H1 (cell line): Measurements from ENCODE around the gene PRKCA. TPM values are rescaled to one million over a fixed set of nuclear protein-coding genes. Genes with fewer than 3 reads are reported as not detected.

ENCODE experiments used
- CTCF ChIA-PET: fragments of 300-600 bp; sonication (Branson Sonifier 250); formaldehyde crosslinking; loops from one replicate; lab custom pipeline; 2021; ENCODE audit not compliant: partially characterized antibody; lab: Charles Lee
- POLR2A ChIA-PET: fragments of 300-600 bp; sonication (Branson Sonifier 250); formaldehyde crosslinking; loops from one replicate; lab custom pipeline; 2021; ENCODE audit warnings: inconsistent platforms; ENCODE audit not compliant: partially characterized antibody; lab: Charles Lee
- DNase-seq, 2 experiments: peaks; one replicate each; pipeline versions ENCODE4 v3.0.0 to v3.0.0-alpha.2; 2010 to 2022; ENCODE audit warnings: low spot score in 2 of 2, low read depth in 1 of 2, mixed read lengths in 1 of 2
- FAIRE-seq: peaks from 2 replicates; lab custom pipeline; 2011; peaks lifted over from hg19 to GRCh38; lab: Jason Lieb, UNC
- H2AFZ ChIP-seq: 2 replicates; pipeline ENCODE4 v1.8.1; 2012; ENCODE audit warnings: low read length, inconsistent platforms
- H2AK5ac ChIP-seq: 2 replicates; pipeline ENCODE4 v1.6.1; 2013; ENCODE audit warnings: low read depth, low read length
- H2BK120ac ChIP-seq: replicated peaks from 2 replicates; pipeline ENCODE3; 2013; ENCODE audit warnings: low read depth, low read length, inconsistent platforms
- H2BK12ac ChIP-seq: 2 replicates; pipeline ENCODE4 v1.6.1; 2013; ENCODE audit warnings: low read depth, low read length
- H2BK15ac ChIP-seq: 2 replicates; pipeline ENCODE4 v1.6.1; 2013; ENCODE audit warnings: low read length
- H2BK20ac ChIP-seq: 2 replicates; pipeline ENCODE4 v1.6.1; 2013; ENCODE audit warnings: low read length
- H2BK5ac ChIP-seq: 2 replicates; pipeline ENCODE4 v1.6.1; 2013; ENCODE audit warnings: low read depth, low read length
- H3K14ac ChIP-seq: 2 replicates; pipeline ENCODE4 v1.6.1; 2013; ENCODE audit warnings: inconsistent platforms; ENCODE audit not compliant: insufficient read length
- H3K18ac ChIP-seq: 2 replicates; pipeline ENCODE4 v1.6.1; 2013; ENCODE audit warnings: low read length; ENCODE audit errors: extremely low read depth
- H3K23ac ChIP-seq: 2 replicates; pipeline ENCODE4 v1.6.1; 2013; ENCODE audit warnings: inconsistent platforms; ENCODE audit not compliant: insufficient read length
- H3K23me2 ChIP-seq: 2 replicates; pipeline ENCODE4 v1.6.1; 2013; ENCODE audit warnings: low read depth, low read length
- H3K27ac ChIP-seq: 2 replicates; pipeline ENCODE4 v1.6.1; 2011; ENCODE audit warnings: low read depth, low read length, inconsistent platforms
- H3K27me3 ChIP-seq, 4 experiments: replicated peaks in 1 of 4; 1 replicate in 1 of 4; 2 replicates in 3 of 4; pipeline versions ENCODE4 v1.6.1 to v1.8.1; 2011 to 2013; ENCODE audit warnings: low read length in 3 of 4, mild to moderate bottlenecking in 3 of 4, inconsistent platforms in 2 of 4, mixed read lengths in 2 of 4, moderate library complexity in 1 of 4; ENCODE audit not compliant: control insufficient read depth in 3 of 4, insufficient read depth in 3 of 4; ENCODE audit errors: extremely low read depth in 1 of 4
- H3K36me3 ChIP-seq, 4 experiments: 2 replicates each; pipeline versions ENCODE4 v1.6.1 to v1.8.1; 2011 to 2013; ENCODE audit warnings: mild to moderate bottlenecking in 4 of 4, low read length in 3 of 4, moderate library complexity in 2 of 4, control low read depth in 1 of 4, inconsistent platforms in 1 of 4; ENCODE audit not compliant: insufficient read depth in 4 of 4, control insufficient read depth in 2 of 4
- H3K4ac ChIP-seq: replicated peaks from 2 replicates; pipeline ENCODE3; 2013; ENCODE audit warnings: low read length, low read depth, mixed read lengths, inconsistent platforms; ENCODE audit not compliant: insufficient read length
- H3K4me1 ChIP-seq, 4 experiments: replicated peaks in 1 of 4; 1 replicate in 1 of 4; 2 replicates in 3 of 4; pipeline versions ENCODE4 v1.6.1 to v1.8.1; 2011 to 2013; ENCODE audit warnings: low read length in 3 of 4, inconsistent platforms in 2 of 4, mixed read lengths in 1 of 4; ENCODE audit not compliant: insufficient read depth in 4 of 4, control insufficient read depth in 3 of 4
- H3K4me2 ChIP-seq, 2 experiments: 2 replicates each; pipeline versions ENCODE4 v1.6.1 to v1.8.1; 2011 to 2013; ENCODE audit warnings: low read depth in 2 of 2, low read length in 2 of 2, control low read depth in 1 of 2, inconsistent platforms in 1 of 2, mild to moderate bottlenecking in 1 of 2; ENCODE audit not compliant: insufficient read depth in 1 of 2
- H3K4me3 ChIP-seq, 4 experiments: fragments of 200-600, 300-600 bp in 1 of 4; sonication (generic), shearing (Covaris generic), sonication (Bioruptor Twin) in 1 of 4; 2 replicates each; pipeline versions ENCODE4 v1.5.1 to v1.8.1; 2011 to 2016; ENCODE audit warnings: low read length in 4 of 4, low read depth in 3 of 4, control low read depth in 2 of 4, inconsistent platforms in 2 of 4, mild to moderate bottlenecking in 2 of 4, mixed read lengths in 1 of 4, moderate library complexity in 1 of 4; ENCODE audit not compliant: insufficient read depth in 2 of 4; ENCODE audit errors: extremely low read depth in 1 of 4
- H3K56ac ChIP-seq: replicated peaks from 2 replicates; pipeline ENCODE3; 2013; ENCODE audit warnings: low read depth, mild to moderate bottlenecking, mixed read lengths, low read length, inconsistent platforms; ENCODE audit not compliant: insufficient read length
- H3K79me1 ChIP-seq: 2 replicates; pipeline ENCODE4 v1.6.1; 2013; ENCODE audit warnings: low read depth, low read length, control low read depth
- H3K79me2 ChIP-seq, 2 experiments: 2 replicates each; pipeline versions ENCODE4 v1.6.1 to v1.8.1; 2012 to 2013; ENCODE audit warnings: low read length in 2 of 2, mild to moderate bottlenecking in 2 of 2, inconsistent platforms in 1 of 2; ENCODE audit not compliant: insufficient read depth in 2 of 2, control insufficient read depth in 1 of 2
- H3K9ac ChIP-seq, 4 experiments: replicated peaks in 1 of 4; 1 replicate in 1 of 4; 2 replicates in 3 of 4; pipeline versions ENCODE4 v1.6.1 to v1.8.1; 2011 to 2013; ENCODE audit warnings: low read depth in 3 of 4, low read length in 3 of 4, control low read depth in 2 of 4, mild to moderate bottlenecking in 2 of 4, moderate library complexity in 2 of 4, inconsistent platforms in 1 of 4; ENCODE audit errors: extremely low read depth in 1 of 4
- H3K9me3 ChIP-seq, 2 experiments: 2 replicates each; pipeline versions ENCODE4 v1.6.1 to v1.8.1; 2012 to 2013; ENCODE audit warnings: mild to moderate bottlenecking in 2 of 2, moderate library complexity in 2 of 2, control low read depth in 1 of 2, inconsistent platforms in 1 of 2, low read depth in 1 of 2, low read length in 1 of 2, mixed read lengths in 1 of 2; ENCODE audit not compliant: insufficient read depth in 2 of 2
- H4K20me1 ChIP-seq, 2 experiments: replicated peaks in 1 of 2; 2 replicates each; pipeline versions ENCODE3 to v1.8.1; 2011 to 2013; ENCODE audit warnings: inconsistent platforms in 2 of 2, low read length in 2 of 2, mild to moderate bottlenecking in 1 of 2; ENCODE audit not compliant: insufficient read depth in 2 of 2, control insufficient read depth in 1 of 2
- H4K5ac ChIP-seq: 2 replicates; pipeline ENCODE4 v1.6.1; 2013; ENCODE audit warnings: low read length, low read depth, mixed read lengths, inconsistent platforms; ENCODE audit not compliant: insufficient read length
- H4K8ac ChIP-seq: 2 replicates; pipeline ENCODE4 v1.8.0; 2013; ENCODE audit warnings: mild to moderate bottlenecking, moderate library complexity, low read length, inconsistent platforms; ENCODE audit not compliant: insufficient read depth; ENCODE audit errors: extremely low read depth
- H4K91ac ChIP-seq: replicated peaks from 2 replicates; pipeline ENCODE3; 2013; ENCODE audit warnings: low read length, mixed read lengths, inconsistent platforms; ENCODE audit not compliant: insufficient read length
- WGBS, 2 experiments: shearing (Covaris generic) in 1 of 2; methylation state at CpG; one replicate each; pipeline versions ENCODE4 v1.1.6 to v1.1.7; 2013 to 2015; ENCODE audit warnings: low lambda C conversion rate in 2 of 2, mixed read lengths in 2 of 2, inconsistent platforms in 1 of 2, low coverage in 1 of 2, missing lambda C conversion rate in 1 of 2; ENCODE audit not compliant: insufficient replicate concordance in 2 of 2, insufficient coverage in 1 of 2, insufficient read length in 1 of 2; ENCODE audit errors: extremely low coverage in 1 of 2, missing lambda C conversion rate in 1 of 2; 5-methylcytosine and 5-hydroxymethylcytosine counted together
- polyA plus RNA-seq, 7 experiments: library from polyadenylated mRNA; depleted of rRNA in 3 of 7; stranded (reverse) in 5 of 7; unstranded in 2 of 7; fragments of >200 nt in 5 of 7; fragments of 200-250 nt in 2 of 7; gene quantifications; 1 replicate in 5 of 7; 2 replicates in 1 of 7; 4 replicates in 1 of 7; pipeline versions ENCODE4 v1.2.1 to v1.2.3, GENCODE V29; 2011 to 2013; ENCODE audit warnings: missing spikeins in 2 of 7, mixed read lengths in 2 of 7
- total RNA-seq: library from RNA; stranded (reverse); fragmentation: NEBNext Ultra II Directional; extraction: Animal tissue kit (Norgen Biotek cat#: 25700); gene quantifications from 2 replicates; pipeline ENCODE4 v1.2.1, GENCODE V29; 2021

The PRKCA gene
- total and polyA plus RNA-seq, 2 of the 8 experiments (the other 6 are each of a cell fraction or from before 2014, with no cell fraction given) = 5.8 to 17.8 TPM

DNA sequence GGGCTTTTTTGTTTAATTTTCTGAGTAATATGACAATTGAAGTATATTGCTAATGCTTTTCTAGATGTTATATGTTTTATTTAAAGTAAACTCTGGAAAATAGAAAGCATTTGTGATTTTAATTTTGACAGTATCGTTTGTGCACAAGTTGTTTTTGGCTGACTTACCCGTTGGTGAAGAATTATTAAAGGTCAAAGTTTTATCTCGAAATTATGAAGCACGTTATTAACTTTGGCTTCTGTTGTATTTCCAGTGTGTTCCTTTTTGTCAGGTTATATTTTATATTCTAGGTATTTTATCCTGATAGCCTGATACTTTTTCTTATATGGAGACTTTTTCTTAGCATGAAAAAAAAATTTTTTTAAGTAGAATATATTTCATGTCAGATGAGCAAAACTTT, 16.8 kb downstream of the PRKCA start:
- H2BK120ac ChIP-seq = no peak overlapping the region
- H3K27ac ChIP-seq = no peak overlapping the region
- H3K79me2 ChIP-seq = peaks cover 0 to 5% of the 10 kb centered on the region in 2 experiments; a peak in 2 of 4 replicates
- no peak overlapping the region for H2BK12ac ChIP-seq
- H4K20me1 ChIP-seq = peaks cover 0 to 1% of the 10 kb centered on the region in 2 experiments
- no peak overlapping the region for H4K8ac ChIP-seq
- H3K4ac ChIP-seq = no peak overlapping the region
- H3K4me2 ChIP-seq = no peak overlapping the region
- H3K23me2 ChIP-seq = no peaks in the 10 kb centered on the region
- H4K5ac ChIP-seq = no peak overlapping the region
- WGBS, 2 experiments = 94% methylated on average over 4 of the region's 4 CpGs; no CpG with 5 or more reads in 1 of the 2 experiments
- 0 out of 7 replicates have a peak, but pooled peaks cover 0 to 3% (median 0%) of the 10 kb centered on the region in 4 experiments for H3K4me1 ChIP-seq
- H3K36me3 ChIP-seq = no peaks in the 10 kb centered on the region
- H3K9ac ChIP-seq = no peak overlapping the region
- no peaks in the 10 kb centered on the region for H3K79me1 ChIP-seq
- no peak overlapping the region for H3K18ac ChIP-seq
- H2AFZ ChIP-seq = no peak overlapping the region
- ChIA-PET POLR2A (no interaction called here), CTCF (no interaction called here)
- FAIRE-seq (no peak), DNase-seq (no peak)
- no peak overlapping the region for H3K4me3 ChIP-seq
- no peaks in the 10 kb centered on the region for H3K27me3 ChIP-seq
- H3K23ac ChIP-seq = no peak overlapping the region
- H3K14ac ChIP-seq = no peak overlapping the region
- H2BK15ac ChIP-seq = no peak overlapping the region
- H4K91ac ChIP-seq = no peak overlapping the region
- H2BK20ac ChIP-seq = no peak overlapping the region
- no peak overlapping the region for H3K56ac ChIP-seq
- no peak overlapping the region for H2AK5ac ChIP-seq
- no peak overlapping the region for H2BK5ac ChIP-seq
- H3K9me3 ChIP-seq = peaks cover 5 to 9% of the 10 kb centered on the region in 2 experiments; a peak in 2 of 4 replicates
